Neuronal stem cell (in vitro differentiated cells): ENCODE data around the gene DENND6A.

Experiments used
- DNase-seq: peaks from one replicate; pipeline ENCODE4 v3.0.0-alpha.2; 2013; ENCODE audit warnings: low spot score
- H2AFZ ChIP-seq: one replicate; pipeline ENCODE4 v1.6.1; 2013; ENCODE audit warnings: mild to moderate bottlenecking, low read length, inconsistent platforms
- H2AK5ac ChIP-seq: 2 replicates; pipeline ENCODE4 v1.6.1; 2013; ENCODE audit warnings: low read depth, mild to moderate bottlenecking, inconsistent platforms, low read length, moderate library complexity, mixed read lengths
- H2BK120ac ChIP-seq: 2 replicates; pipeline ENCODE4 v1.6.1; 2013; ENCODE audit warnings: low read depth, mild to moderate bottlenecking, inconsistent platforms, low read length, moderate library complexity, mixed read lengths
- H2BK12ac ChIP-seq: one replicate; pipeline ENCODE4 v1.6.1; 2013; ENCODE audit warnings: low read length, inconsistent platforms
- H2BK15ac ChIP-seq: 2 replicates; pipeline ENCODE4 v1.6.1; 2013; ENCODE audit warnings: mild to moderate bottlenecking, low read length, inconsistent platforms, mixed read lengths
- H2BK5ac ChIP-seq: one replicate; pipeline ENCODE4 v1.6.1; 2013; ENCODE audit warnings: inconsistent platforms, mild to moderate bottlenecking, low read length, moderate library complexity
- H3K14ac ChIP-seq: one replicate; pipeline ENCODE4 v1.6.1; 2013; ENCODE audit warnings: low read length, inconsistent platforms
- H3K18ac ChIP-seq: 2 replicates; pipeline ENCODE4 v1.6.1; 2013; ENCODE audit warnings: low read length, inconsistent platforms
- H3K23ac ChIP-seq: 2 replicates; pipeline ENCODE4 v1.6.1; 2013; ENCODE audit warnings: low read depth, mild to moderate bottlenecking, mixed read lengths, low read length, inconsistent platforms; ENCODE audit not compliant: poor library complexity
- H3K27ac ChIP-seq: replicated peaks from 3 replicates; pipeline ENCODE4 v1.5.1; 2013; ENCODE audit warnings: low read length, inconsistent platforms
- H3K27me3 ChIP-seq, 3 experiments: 2 replicates each; pipeline ENCODE4 v1.6.1; 2013; ENCODE audit warnings: low read length in 3 of 3, mild to moderate bottlenecking in 2 of 3, inconsistent platforms in 1 of 3, low read depth in 1 of 3, mixed read lengths in 1 of 3, moderate library complexity in 1 of 3; ENCODE audit not compliant: control insufficient read depth in 3 of 3, insufficient read depth in 3 of 3
- H3K36me3 ChIP-seq, 2 donors: replicated peaks in 1 of 2; 2 replicates each; pipeline ENCODE4 v1.6.1; 2013; ENCODE audit warnings: low read length in 2 of 2; ENCODE audit not compliant: control insufficient read depth in 2 of 2, insufficient read depth in 2 of 2
- H3K4ac ChIP-seq: 2 replicates; pipeline ENCODE4 v1.6.1; 2013; ENCODE audit warnings: inconsistent platforms, mild to moderate bottlenecking, low read length, moderate library complexity
- H3K4me1 ChIP-seq, 2 donors: 1 replicate in 1 of 2; 2 replicates in 1 of 2; pipeline ENCODE4 v1.6.1; 2013; ENCODE audit warnings: low read length in 2 of 2, low read depth in 1 of 2; ENCODE audit not compliant: control insufficient read depth in 2 of 2, insufficient read depth in 1 of 2
- H3K4me2 ChIP-seq: one replicate; pipeline ENCODE4 v1.6.1; 2013; ENCODE audit warnings: mild to moderate bottlenecking, low read length, inconsistent platforms; ENCODE audit not compliant: insufficient read depth, poor library complexity, severe bottlenecking
- H3K4me3 ChIP-seq, 2 donors: 2 replicates each; pipeline ENCODE4 v1.5.1; 2013; ENCODE audit warnings: low read length in 2 of 2, mild to moderate bottlenecking in 2 of 2, inconsistent platforms in 1 of 2, moderate library complexity in 1 of 2
- H3K79me1 ChIP-seq: one replicate; pipeline ENCODE4 v1.6.1; 2013; ENCODE audit warnings: low read depth, mild to moderate bottlenecking, inconsistent platforms, low read length, moderate library complexity
- H3K9ac ChIP-seq: one replicate; pipeline ENCODE4 v1.6.1; 2013; ENCODE audit warnings: mild to moderate bottlenecking, low read depth, low read length, inconsistent platforms; ENCODE audit not compliant: poor library complexity
- H3K9me3 ChIP-seq, 2 donors: replicated peaks in 1 of 2; 2 replicates each; pipeline versions ENCODE3 to v1.6.1; 2013; ENCODE audit warnings: low read length in 2 of 2, mild to moderate bottlenecking in 2 of 2, inconsistent platforms in 1 of 2, low read depth in 1 of 2, mixed read lengths in 1 of 2, moderate library complexity in 1 of 2; ENCODE audit not compliant: control insufficient read depth in 2 of 2, insufficient read depth in 1 of 2
- H4K8ac ChIP-seq: one replicate; pipeline ENCODE4 v1.6.1; 2013; ENCODE audit warnings: low read depth, mild to moderate bottlenecking, inconsistent platforms, low read length, moderate library complexity
- H4K91ac ChIP-seq: one replicate; pipeline ENCODE4 v1.6.1; 2013; ENCODE audit warnings: low read length, low read depth, mild to moderate bottlenecking, inconsistent platforms; ENCODE audit not compliant: poor library complexity
- WGBS, 2 donors: extraction: QIAGEN DNeasy Blood & Tissue Kit; methylation state at CpG; one replicate each; pipeline ENCODE4 v1.1.7; 2013; ENCODE audit warnings: missing lambda C conversion rate in 2 of 2, mixed read lengths in 1 of 2; ENCODE audit not compliant: insufficient read length in 2 of 2, insufficient replicate concordance in 1 of 2; ENCODE audit errors: extremely low coverage in 2 of 2; 5-methylcytosine and 5-hydroxymethylcytosine counted together

DENND6A gene

DNA sequence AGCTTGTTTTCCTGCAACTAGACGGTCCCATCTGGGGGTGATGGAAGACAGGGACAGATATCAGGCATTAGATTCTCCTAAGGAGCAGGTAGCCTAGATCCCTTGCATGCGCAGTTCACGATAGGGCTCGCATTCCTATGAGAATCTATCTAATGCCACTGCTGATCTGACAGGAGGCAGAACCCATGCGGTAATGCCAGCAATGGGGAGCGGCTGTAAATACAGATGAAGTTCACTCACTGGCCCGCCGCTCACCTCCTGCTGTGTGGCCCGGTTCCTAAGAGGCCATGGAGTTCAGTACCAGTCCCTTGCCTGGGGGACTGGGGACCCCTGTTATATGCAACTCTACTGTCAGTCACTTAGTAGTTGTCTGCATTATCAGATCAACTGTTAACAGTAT lies 7.9 kb upstream of the DENND6A start:
- Histone ChIP-seq H3K79me1 (no peaks in the 10 kb centered on the region), H2BK120ac (no peak overlapping the region), H2AK5ac (no peak overlapping the region), H2BK5ac (no peak overlapping the region), H3K9ac (no peak overlapping the region), H4K91ac (no peak overlapping the region), H3K27me3 (no peaks in the 10 kb centered on the region), H2AFZ (no peak overlapping the region), H3K4ac (no peak overlapping the region), H2BK12ac (no peak overlapping the region), H3K36me3 (no peaks in the 10 kb centered on the region), H3K23ac (no peak overlapping the region), H3K27ac (no peak overlapping the region), H2BK15ac (no peak overlapping the region), H4K8ac (no peak overlapping the region), H3K9me3 (no peaks in the 10 kb centered on the region), H3K14ac (no peak overlapping the region), H3K4me2 (no peak overlapping the region), H3K4me3 (no peak overlapping the region), H3K4me1 (no peaks in the 10 kb centered on the region), H3K18ac (peak overlapping the region; percentile 13)
- no peak for DNase-seq
- WGBS, 2 donors = no CpG with 5 or more reads among the region's 9 CpGs

DNA sequence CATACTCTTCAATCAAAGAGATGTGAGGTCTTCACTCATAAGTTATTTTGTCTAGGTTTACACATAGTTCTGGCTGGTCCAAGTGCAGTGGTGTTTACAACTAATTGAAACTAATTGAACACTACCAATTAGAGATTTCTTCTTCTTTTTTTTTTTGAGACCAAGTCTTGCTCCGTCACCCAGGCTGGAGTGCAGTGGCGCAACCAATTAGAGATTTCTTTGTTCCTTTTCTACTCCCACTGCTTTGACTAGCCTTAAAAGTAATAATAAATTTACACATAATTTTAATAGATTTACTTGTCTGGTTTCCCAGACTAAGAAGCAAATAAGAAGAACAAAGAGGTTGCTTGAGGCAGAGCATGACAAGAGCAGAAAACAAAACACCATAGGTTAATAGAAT lies 6.7 kb upstream of the DENND6A start:
- Histone ChIP-seq H2BK12ac (no peak overlapping the region), H3K27me3 (no peaks in the 10 kb centered on the region), H3K4me2 (no peak overlapping the region), H2AFZ (no peak overlapping the region), H4K8ac (no peak overlapping the region), H3K4me1 (no peaks in the 10 kb centered on the region), H3K9me3 (no peaks in the 10 kb centered on the region), H3K79me1 (no peaks in the 10 kb centered on the region), H4K91ac (no peak overlapping the region), H3K27ac (no peak overlapping the region), H2BK120ac (no peak overlapping the region), H2AK5ac (no peak overlapping the region), H3K4me3 (no peak overlapping the region), H3K23ac (no peak overlapping the region), H3K18ac (no peak overlapping the region), H3K4ac (no peak overlapping the region), H3K14ac (no peak overlapping the region), H2BK15ac (no peak overlapping the region), H3K9ac (no peak overlapping the region), H3K36me3 (no peaks in the 10 kb centered on the region), H2BK5ac (no peak overlapping the region)
- WGBS, 2 donors = no CpG with 5 or more reads among the region's 2 CpGs
- DNase-seq = no peak

DNA sequence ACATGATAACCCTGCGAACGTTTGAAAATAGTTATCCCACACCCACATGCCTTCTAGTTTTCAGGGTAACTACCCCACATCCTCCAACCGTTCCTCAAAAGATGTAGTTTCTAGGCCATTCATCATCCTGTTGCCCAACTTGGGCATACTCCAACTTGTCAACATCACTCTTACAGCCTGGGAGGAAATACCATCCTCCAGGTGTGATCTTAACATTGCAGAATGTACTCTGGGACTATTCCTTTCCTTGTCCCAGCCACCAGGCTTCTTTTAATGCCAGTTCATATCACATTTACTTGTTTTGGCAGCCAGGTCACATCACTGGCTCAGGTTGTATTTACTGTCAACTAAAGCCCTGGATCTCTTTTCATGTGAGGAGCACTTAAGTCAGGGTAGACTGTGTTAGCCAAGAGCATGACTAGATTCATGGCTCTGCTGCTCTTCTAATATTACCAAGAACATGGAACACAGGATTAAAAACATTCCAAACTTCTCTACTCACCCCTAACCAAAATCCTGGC lies 4.0 kb upstream of the DENND6A start:
- WGBS, 2 donors = no CpG with 5 or more reads among the region's 3 CpGs
- DNase-seq = no peak
- no peak overlapping the region for H4K91ac ChIP-seq

DNA sequence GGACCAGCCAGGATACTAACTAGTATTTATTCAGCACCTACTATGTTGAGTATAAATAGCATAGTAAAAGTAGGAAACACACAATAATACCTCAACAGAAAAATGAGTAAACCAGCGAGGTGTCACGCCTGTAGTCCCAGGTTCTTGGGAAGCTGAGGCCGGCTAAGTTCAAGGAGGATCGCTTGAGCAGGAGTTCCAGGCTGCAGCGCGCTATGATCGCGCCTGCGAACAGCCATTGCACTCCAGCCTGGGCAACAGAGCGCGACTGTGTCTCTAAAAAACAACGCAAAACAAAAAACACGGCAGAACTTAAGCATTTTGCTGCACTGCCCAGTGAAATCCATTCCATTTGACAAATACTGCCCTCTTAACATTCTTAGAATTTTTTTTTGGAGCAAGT lies 1.3 kb upstream of the DENND6A start:
- Histone ChIP-seq H2AK5ac (no peak overlapping the region), H2BK120ac (no peak overlapping the region), H2BK15ac (no peak overlapping the region), H2BK12ac (no peak overlapping the region), H2BK5ac (no peak overlapping the region), H2AFZ (peak overlapping the region; percentile 38), H3K4ac (no peak overlapping the region), H3K23ac (no peak overlapping the region), H4K8ac (no peak overlapping the region), H3K4me1 (peaks cover 0 to 4% of the 10 kb centered on the region in 2 donors), H3K14ac (no peak overlapping the region), H3K79me1 (peaks cover 2% of the 10 kb centered on the region), H3K18ac (no peak overlapping the region), H3K9ac (no peak overlapping the region), H4K91ac (no peak overlapping the region), H3K9me3 (no peaks in the 10 kb centered on the region), H3K27ac (no peak overlapping the region), H3K4me3 (no peak overlapping the region), H3K27me3 (no peaks in the 10 kb centered on the region), H3K36me3 (peaks cover 0 to 4% of the 10 kb centered on the region in 2 donors), H3K4me2 (no peak overlapping the region)
- DNase-seq = no peak
- WGBS, 2 donors = no CpG with 5 or more reads among the region's 13 CpGs

More for the DNA sequence above, 4.0 kb upstream of the DENND6A start:
- no peak overlapping the region for H3K4ac ChIP-seq
- H3K14ac ChIP-seq = no peak overlapping the region
- no peak overlapping the region for H2AK5ac ChIP-seq
- no peak overlapping the region for H3K18ac ChIP-seq
- no peak overlapping the region for H2BK12ac ChIP-seq
- no peaks in the 10 kb centered on the region for H3K27me3 ChIP-seq
- H3K4me3 ChIP-seq = no peak overlapping the region
- H3K23ac ChIP-seq = no peak overlapping the region
- no peak overlapping the region for H2AFZ ChIP-seq
- H3K4me2 ChIP-seq = no peak overlapping the region
- no peak overlapping the region for H3K27ac ChIP-seq
- no peaks in the 10 kb centered on the region for H3K4me1 ChIP-seq
- no peak overlapping the region for H2BK5ac ChIP-seq
- no peak overlapping the region for H2BK15ac ChIP-seq
- H3K9me3 ChIP-seq = no peaks in the 10 kb centered on the region
- H3K79me1 ChIP-seq = no peaks in the 10 kb centered on the region
- no peak overlapping the region for H3K9ac ChIP-seq
- no peak overlapping the region for H4K8ac ChIP-seq
- no peaks in the 10 kb centered on the region for H3K36me3 ChIP-seq
- no peak overlapping the region for H2BK120ac ChIP-seq
